Memory B cell (primary cell): Measurements from ENCODE around the gene TRAPPC3.

Experiments
- ATAC-seq: fragments of 150-1000 bp; cut with Tn5 transposase; 2 replicates; pipeline ENCODE4 v1.10.0; 2021; ENCODE audit warnings: low read depth, mild to moderate bottlenecking, moderate library complexity
- DNase-seq, 2 donors: peaks; one replicate each; pipeline ENCODE4 v3.0.0; 2022; ENCODE audit warnings: low spot score in 2 of 2
- H3K27ac Mint-ChIP-seq: one replicate; pipeline ENCODE4 v1.8.0; 2022; ENCODE audit warnings: mild to moderate bottlenecking, moderate library complexity, mixed read lengths
- H3K27me3 Mint-ChIP-seq: one replicate; pipeline ENCODE4 v1.8.0; 2022; ENCODE audit warnings: mixed read lengths
- H3K36me3 Mint-ChIP-seq: one replicate; pipeline ENCODE4 v1.8.0; 2022; ENCODE audit warnings: mild to moderate bottlenecking, mixed read lengths
- H3K4me1 Mint-ChIP-seq: one replicate; pipeline ENCODE4 v1.8.0; 2022; ENCODE audit warnings: mixed read lengths
- H3K4me3 Mint-ChIP-seq: one replicate; pipeline ENCODE4 v1.8.0; 2022; ENCODE audit warnings: mild to moderate bottlenecking, moderate library complexity, mixed read lengths
- H3K9me3 Mint-ChIP-seq: one replicate; pipeline ENCODE4 v1.8.0; 2022; ENCODE audit warnings: mixed read lengths

TRAPPC3 gene

GRCh38 chr1:36118447-36119204 lies 30.7 kb downstream of the TRAPPC3 start:
- no peak overlapping the region for H3K27ac Mint-ChIP-seq
- H3K4me3 Mint-ChIP-seq = no peak overlapping the region
- peaks cover 13% of the 10 kb centered on the region for H3K4me1 Mint-ChIP-seq
- no peak for DNase-seq
- no peaks in the 10 kb centered on the region for H3K9me3 Mint-ChIP-seq
- no peaks in the 10 kb centered on the region for H3K36me3 Mint-ChIP-seq
- peaks cover 9% of the 10 kb centered on the region for H3K27me3 Mint-ChIP-seq
- no peak for ATAC-seq

- H3K4me1 Mint-ChIP-seq = peaks cover 2% of the 10 kb centered on the region
- H3K27ac Mint-ChIP-seq = no peak overlapping the region
- peaks cover 5% of the 10 kb centered on the region for H3K27me3 Mint-ChIP-seq
- no peak overlapping the region for H3K4me3 Mint-ChIP-seq
- no peaks in the 10 kb centered on the region for H3K36me3 Mint-ChIP-seq
- no peak for ATAC-seq
- DNase-seq = no peak
- H3K9me3 Mint-ChIP-seq = no peaks in the 10 kb centered on the region
These were observed 32.4 kb downstream of the TRAPPC3 start for GRCh38 chr1:36116901-36117300.

GRCh38 chr1:36115931-36116330 lies 33.4 kb downstream of the TRAPPC3 start:
- Mint-ChIP-seq H3K27me3 (peaks cover 7% of the 10 kb centered on the region), H3K27ac (no peak overlapping the region), H3K4me3 (no peak overlapping the region), H3K36me3 (no peaks in the 10 kb centered on the region), H3K4me1 (peaks cover 2% of the 10 kb centered on the region), H3K9me3 (no peaks in the 10 kb centered on the region)
- DNase-seq = no peak
- ATAC-seq = no peak

GRCh38 chr1:36115200-36115669 lies 34.1 kb downstream of the TRAPPC3 start:
- ATAC-seq = no peak
- Mint-ChIP-seq H3K27me3 (peaks cover 7% of the 10 kb centered on the region), H3K27ac (no peak overlapping the region)

GRCh38 chr1:36114371-36114770 lies 34.9 kb downstream of the TRAPPC3 start:
- Mint-ChIP-seq H3K4me3 (no peak overlapping the region), H3K4me1 (peaks cover 2% of the 10 kb centered on the region), H3K36me3 (no peaks in the 10 kb centered on the region), H3K9me3 (no peaks in the 10 kb centered on the region), H3K27me3 (peaks cover 7% of the 10 kb centered on the region), H3K27ac (no peak overlapping the region)
- DNase-seq = no peak
- no peak for ATAC-seq

More at GRCh38 chr1:36115200-36115669, 34.1 kb downstream of the TRAPPC3 start:
- Mint-ChIP-seq H3K36me3 (no peaks in the 10 kb centered on the region), H3K9me3 (no peaks in the 10 kb centered on the region), H3K4me1 (peaks cover 2% of the 10 kb centered on the region), H3K4me3 (no peak overlapping the region)
- DNase-seq = no peak

GRCh38 chr1:36112823-36113222 lies 36.5 kb downstream of the TRAPPC3 start:
- H3K36me3 Mint-ChIP-seq = no peaks in the 10 kb centered on the region
- no peak overlapping the region for H3K4me3 Mint-ChIP-seq
- peaks cover 7% of the 10 kb centered on the region for H3K27me3 Mint-ChIP-seq
- H3K27ac Mint-ChIP-seq = no peak overlapping the region
- peaks cover 4% of the 10 kb centered on the region for H3K4me1 Mint-ChIP-seq
- DNase-seq (no peak), ATAC-seq (no peak)
- H3K9me3 Mint-ChIP-seq = no peaks in the 10 kb centered on the region

GRCh38 chr1:36111151-36111550 lies 38.1 kb downstream of the TRAPPC3 start:
- ATAC-seq = no peak
- Mint-ChIP-seq H3K27ac (peak overlapping the region; percentile 1), H3K4me1 (peaks cover 4% of the 10 kb centered on the region)

GRCh38 chr1:36109041-36109679 lies 40.1 kb downstream of the TRAPPC3 start:
- no peaks in the 10 kb centered on the region for H3K36me3 Mint-ChIP-seq
- ATAC-seq = no peak
- no peak overlapping the region for H3K27ac Mint-ChIP-seq
- H3K4me3 Mint-ChIP-seq = no peak overlapping the region
- no peak for DNase-seq
- peaks cover 4% of the 10 kb centered on the region for H3K4me1 Mint-ChIP-seq
- H3K27me3 Mint-ChIP-seq = peaks cover 5% of the 10 kb centered on the region
- no peaks in the 10 kb centered on the region for H3K9me3 Mint-ChIP-seq

More at GRCh38 chr1:36111151-36111550, 38.1 kb downstream of the TRAPPC3 start:
- Mint-ChIP-seq H3K9me3 (no peaks in the 10 kb centered on the region), H3K36me3 (no peaks in the 10 kb centered on the region), H3K27me3 (peaks cover 7% of the 10 kb centered on the region), H3K4me3 (no peak overlapping the region)
- no peak for DNase-seq

- H3K36me3 Mint-ChIP-seq = no peaks in the 10 kb centered on the region
- no peaks in the 10 kb centered on the region for H3K9me3 Mint-ChIP-seq
- no peak overlapping the region for H3K27ac Mint-ChIP-seq
- peaks cover 4% of the 10 kb centered on the region for H3K4me1 Mint-ChIP-seq
- peaks cover 3% of the 10 kb centered on the region for H3K27me3 Mint-ChIP-seq
- ATAC-seq (no peak), DNase-seq (no peak)
- H3K4me3 Mint-ChIP-seq = no peak overlapping the region
These were observed 41.0 kb downstream of the TRAPPC3 start for GRCh38 chr1:36108314-36108713.

GRCh38 chr1:36107394-36107793 lies 41.9 kb downstream of the TRAPPC3 start:
- Mint-ChIP-seq H3K4me1 (peaks cover 2% of the 10 kb centered on the region), H3K27me3 (peaks cover 1% of the 10 kb centered on the region), H3K27ac (no peak overlapping the region), H3K4me3 (no peak overlapping the region), H3K9me3 (no peaks in the 10 kb centered on the region), H3K36me3 (no peaks in the 10 kb centered on the region)
- ATAC-seq = no peak
- no peak for DNase-seq

GRCh38 chr1:36106269-36106668 lies 43.0 kb downstream of the TRAPPC3 start:
- ATAC-seq (no peak), DNase-seq (no peak)
- Mint-ChIP-seq H3K27me3 (peaks cover 1% of the 10 kb centered on the region), H3K27ac (no peak overlapping the region), H3K36me3 (no peaks in the 10 kb centered on the region), H3K4me1 (peaks cover 2% of the 10 kb centered on the region), H3K4me3 (no peak overlapping the region), H3K9me3 (no peaks in the 10 kb centered on the region)

- H3K27ac Mint-ChIP-seq = no peak overlapping the region
- H3K4me1 Mint-ChIP-seq = no peaks in the 10 kb centered on the region
- H3K27me3 Mint-ChIP-seq = no peaks in the 10 kb centered on the region
- no peaks in the 10 kb centered on the region for H3K9me3 Mint-ChIP-seq
- ATAC-seq (no peak), DNase-seq (no peak)
- no peaks in the 10 kb centered on the region for H3K36me3 Mint-ChIP-seq
- no peak overlapping the region for H3K4me3 Mint-ChIP-seq
These were observed 47.7 kb downstream of the TRAPPC3 start for GRCh38 chr1:36101546-36101945.

- Mint-ChIP-seq H3K27me3 (no peaks in the 10 kb centered on the region), H3K4me1 (no peaks in the 10 kb centered on the region), H3K27ac (no peak overlapping the region), H3K4me3 (no peak overlapping the region), H3K36me3 (no peaks in the 10 kb centered on the region), H3K9me3 (no peaks in the 10 kb centered on the region)
- DNase-seq = no peak
- ATAC-seq = no peak
These were observed 48.9 kb downstream of the TRAPPC3 start for GRCh38 chr1:36100376-36100775.

- DNase-seq (peak; percentile 68 to 79), ATAC-seq (peak; percentile 90)
- H3K27ac Mint-ChIP-seq = peak overlapping the region; percentile 20
- no peaks in the 10 kb centered on the region for H3K9me3 Mint-ChIP-seq
- H3K36me3 Mint-ChIP-seq = no peaks in the 10 kb centered on the region
- H3K4me1 Mint-ChIP-seq = no peaks in the 10 kb centered on the region
- no peaks in the 10 kb centered on the region for H3K27me3 Mint-ChIP-seq
- H3K4me3 Mint-ChIP-seq = peak overlapping the region; percentile 5
These were observed 49.5 kb downstream of the TRAPPC3 start for GRCh38 chr1:36099681-36100341.
